ENCODE measurements around the gene RSPH6A.

Gene RSPH6A

GRCh38 chr19:45786533-45786894 lies 28.6 kb downstream of the RSPH6A start:
- Histone ChIP-seq H3K9ac (ENCODE audit: low read length) (no peak overlapping the region), H3K79me2 (ENCODE audit: insufficient read depth, low read length) (peaks cover 3% of the 10 kb centered on the region; the same call in 1 of the 2 replicates), H3K4me3 (ENCODE audit: insufficient read depth, low read length, poor library complexity, severe bottlenecking) (no peak overlapping the region), H2AFZ (ENCODE audit: low read depth, low read length, severe bottlenecking) (no peak overlapping the region), H4K20me1 (ENCODE audit: low read depth, low read length) (no peaks in the 10 kb centered on the region), H3K36me3 (ENCODE audit: low read length) (no peaks in the 10 kb centered on the region), H3K9me2 (replicated peaks; ENCODE audit: insufficient read depth, low read length) (no peaks in the 10 kb centered on the region), H3K9me3 (ENCODE audit: insufficient read depth, low read length) (no peaks in the 10 kb centered on the region), H3K27me3 (ENCODE audit: low read length) (no peaks in the 10 kb centered on the region), H3F3A (ENCODE audit: insufficient read depth) (no peaks in the 10 kb centered on the region), H3K27ac (ENCODE audit: low read depth, low read length) (no peak overlapping the region), H3K4me2 (ENCODE audit: low read depth, low read length, poor library complexity, severe bottlenecking) (no peak overlapping the region)
- TF ChIP-seq, protein P1, sequence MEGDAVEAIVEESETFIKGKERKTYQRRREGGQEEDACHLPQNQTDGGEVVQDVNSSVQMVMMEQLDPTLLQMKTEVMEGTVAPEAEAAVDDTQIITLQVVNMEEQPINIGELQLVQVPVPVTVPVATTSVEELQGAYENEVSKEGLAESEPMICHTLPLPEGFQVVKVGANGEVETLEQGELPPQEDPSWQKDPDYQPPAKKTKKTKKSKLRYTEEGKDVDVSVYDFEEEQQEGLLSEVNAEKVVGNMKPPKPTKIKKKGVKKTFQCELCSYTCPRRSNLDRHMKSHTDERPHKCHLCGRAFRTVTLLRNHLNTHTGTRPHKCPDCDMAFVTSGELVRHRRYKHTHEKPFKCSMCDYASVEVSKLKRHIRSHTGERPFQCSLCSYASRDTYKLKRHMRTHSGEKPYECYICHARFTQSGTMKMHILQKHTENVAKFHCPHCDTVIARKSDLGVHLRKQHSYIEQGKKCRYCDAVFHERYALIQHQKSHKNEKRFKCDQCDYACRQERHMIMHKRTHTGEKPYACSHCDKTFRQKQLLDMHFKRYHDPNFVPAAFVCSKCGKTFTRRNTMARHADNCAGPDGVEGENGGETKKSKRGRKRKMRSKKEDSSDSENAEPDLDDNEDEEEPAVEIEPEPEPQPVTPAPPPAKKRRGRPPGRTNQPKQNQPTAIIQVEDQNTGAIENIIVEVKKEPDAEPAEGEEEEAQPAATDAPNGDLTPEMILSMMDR (IDR thresholded peaks at IDR 0.05; ENCODE audit: insufficient read depth, low read length, poor library complexity, severe bottlenecking), result no peak
- no peak for TF ChIP-seq EZH2phosphoT487 (conservative IDR thresholded peaks at IDR 0.05; ENCODE audit: low read length)

DNA sequence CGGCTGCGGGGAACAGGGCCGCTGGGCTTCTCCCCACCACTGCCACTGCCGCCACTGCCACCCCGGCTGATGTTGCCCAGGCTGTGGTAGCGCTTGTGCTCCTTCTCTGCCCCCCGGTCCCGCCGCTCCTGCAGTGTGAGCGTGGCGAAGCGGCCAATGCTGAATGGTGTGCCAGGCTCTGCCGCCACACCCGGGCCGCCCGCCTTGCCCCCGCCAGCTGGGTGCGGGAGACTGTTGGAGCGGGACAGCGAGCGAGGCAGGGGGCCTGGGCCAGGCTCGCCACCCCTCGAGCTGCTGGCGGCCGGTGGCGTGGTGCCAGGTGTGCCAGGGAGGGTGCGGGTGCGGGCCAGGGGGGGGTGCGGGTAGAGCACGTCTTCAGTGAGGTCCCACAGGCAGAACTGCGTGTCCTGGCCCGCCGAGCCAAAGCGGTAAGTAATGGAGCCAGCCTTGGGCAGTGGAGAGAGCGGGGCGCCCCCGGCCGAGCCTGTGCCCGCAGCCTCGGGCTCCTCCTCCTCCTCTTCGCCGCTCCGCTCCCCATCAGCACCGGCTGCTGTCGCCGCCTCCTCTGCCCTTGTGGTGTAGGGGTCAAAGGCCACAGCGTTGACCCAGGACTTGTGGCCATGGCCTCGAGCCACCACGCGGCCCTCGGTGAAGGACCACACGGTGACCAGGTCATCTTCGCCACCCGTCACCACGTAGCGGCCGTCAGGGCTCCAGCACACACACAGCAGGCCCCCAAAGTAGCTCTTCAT lies 29.2 kb downstream of the RSPH6A start:
- no peaks in the 10 kb centered on the region for H3K9me2 ChIP-seq (replicated peaks; ENCODE audit: insufficient read depth, low read length)
- H3K27me3 ChIP-seq (ENCODE audit: low read length), result no peaks in the 10 kb centered on the region
- H3K79me2 ChIP-seq (ENCODE audit: insufficient read depth, low read length), result no peaks in the 10 kb centered on the region
- no peak overlapping the region for H3K4me2 ChIP-seq (ENCODE audit: low read depth, low read length, poor library complexity, severe bottlenecking)
- H3K9me3 ChIP-seq (ENCODE audit: insufficient read depth, low read length), result no peaks in the 10 kb centered on the region
- no peak overlapping the region for H2AFZ ChIP-seq (ENCODE audit: low read depth, low read length, severe bottlenecking)
- no peak overlapping the region for H3K9ac ChIP-seq (ENCODE audit: low read length)
- H4K20me1 ChIP-seq (ENCODE audit: low read depth, low read length), result no peaks in the 10 kb centered on the region
- TF ChIP-seq EZH2phosphoT487 (conservative IDR thresholded peaks at IDR 0.05; ENCODE audit: low read length), result no peak
- TF ChIP-seq, protein P1 (IDR thresholded peaks at IDR 0.05; ENCODE audit: insufficient read depth, low read length, poor library complexity, severe bottlenecking), result no peak
- no peaks in the 10 kb centered on the region for H3F3A ChIP-seq (ENCODE audit: insufficient read depth)
- H3K27ac ChIP-seq (ENCODE audit: low read depth, low read length), result no peak overlapping the region
- H3K36me3 ChIP-seq (ENCODE audit: low read length), result no peaks in the 10 kb centered on the region
- no peak overlapping the region for H3K4me3 ChIP-seq (ENCODE audit: insufficient read depth, low read length, poor library complexity, severe bottlenecking)

DNA sequence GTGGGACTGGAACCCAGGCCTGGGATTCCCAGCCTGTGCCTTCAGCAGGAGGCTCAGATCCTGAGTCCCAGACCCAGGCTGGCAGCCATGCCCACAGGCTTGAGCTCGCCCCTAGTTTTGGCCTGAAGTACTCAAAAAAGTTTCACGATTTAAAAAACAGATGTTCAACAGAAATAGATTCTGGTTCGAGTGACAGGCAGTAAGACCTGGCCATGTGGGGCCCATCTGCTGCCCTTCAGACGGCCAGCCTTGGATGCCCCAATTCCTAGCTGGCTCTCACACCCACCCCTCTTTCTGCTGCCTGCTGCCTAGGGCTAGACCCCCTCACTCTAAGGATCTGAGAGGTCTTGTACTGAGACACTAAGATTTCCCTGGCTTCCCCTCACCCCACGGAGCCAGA lies 30.0 kb downstream of the RSPH6A start:
- Histone ChIP-seq H3K36me3 (ENCODE audit: low read length) (no peaks in the 10 kb centered on the region), H3F3A (ENCODE audit: insufficient read depth) (peaks cover 3% of the 10 kb centered on the region; the same call in 1 of the 2 replicates), H3K4me3 (ENCODE audit: insufficient read depth, low read length, poor library complexity, severe bottlenecking) (no peak overlapping the region), H3K27me3 (ENCODE audit: low read length) (no peaks in the 10 kb centered on the region), H3K27ac (ENCODE audit: low read depth, low read length) (no peak overlapping the region), H2AFZ (ENCODE audit: low read depth, low read length, severe bottlenecking) (no peak overlapping the region), H3K9ac (ENCODE audit: low read length) (no peak overlapping the region), H3K9me2 (replicated peaks; ENCODE audit: insufficient read depth, low read length) (no peaks in the 10 kb centered on the region), H3K79me2 (ENCODE audit: insufficient read depth, low read length) (no peaks in the 10 kb centered on the region), H4K20me1 (ENCODE audit: low read depth, low read length) (no peaks in the 10 kb centered on the region), H3K9me3 (ENCODE audit: insufficient read depth, low read length) (no peaks in the 10 kb centered on the region), H3K4me2 (ENCODE audit: low read depth, low read length, poor library complexity, severe bottlenecking) (no peak overlapping the region)
- no peak for TF ChIP-seq EZH2phosphoT487 (conservative IDR thresholded peaks at IDR 0.05; ENCODE audit: low read length)
- TF ChIP-seq, protein P1 (IDR thresholded peaks at IDR 0.05; ENCODE audit: insufficient read depth, low read length, poor library complexity, severe bottlenecking), result no peak
